DND-41 (cell line): ENCODE data around the gene OR14C36.
"Not testable (repeated sequence)": the region's sequence is repeated elsewhere in the genome, so short reads cannot be mapped to it uniquely, and the experiment has no call there.

Experiments used
- ATAC-seq: fragments of 200-7000 bp; cut with Tn5 transposase; 3 replicates; pipeline ENCODE4 v1.9.1; 2021; ENCODE audit warnings: low read depth; ENCODE audit not compliant: insufficient read depth
- DNase-seq: peaks from one replicate; pipeline ENCODE4 v3.0.0-alpha.2; 2020
- H2AFZ ChIP-seq: 2 replicates; pipeline ENCODE4 v1.6.0; 2012; ENCODE audit warnings: low read depth, low read length
- H3K27ac ChIP-seq: 2 replicates; pipeline ENCODE4 v1.5.1; 2012; ENCODE audit warnings: low read length, inconsistent platforms
- H3K27me3 ChIP-seq: fragments of 200-600 bp; sonication (generic); 2 replicates; pipeline ENCODE4 v1.6.0; 2012; ENCODE audit warnings: low read length, mild to moderate bottlenecking, inconsistent platforms; ENCODE audit not compliant: insufficient read depth, poor library complexity
- H3K36me3 ChIP-seq: 2 replicates; pipeline ENCODE4 v1.5.1; 2012; ENCODE audit warnings: low read length, inconsistent platforms; ENCODE audit not compliant: insufficient read depth
- H3K4me1 ChIP-seq: 2 replicates; pipeline ENCODE4 v1.5.1; 2012; ENCODE audit warnings: mild to moderate bottlenecking, low read length; ENCODE audit not compliant: insufficient read depth
- H3K4me2 ChIP-seq: 2 replicates; pipeline ENCODE4 v1.6.0; 2012; ENCODE audit warnings: mild to moderate bottlenecking, moderate library complexity, low read length, inconsistent platforms; ENCODE audit not compliant: insufficient read depth
- H3K4me3 ChIP-seq, 2 experiments: fragments of 200-600 bp in 1 of 2; shearing (Covaris generic) in 1 of 2; 2 replicates each; pipeline ENCODE4 v1.5.1; 2012 to 2016; ENCODE audit warnings: inconsistent platforms in 2 of 2, low read length in 2 of 2, mild to moderate bottlenecking in 2 of 2, low read depth in 1 of 2, moderate library complexity in 1 of 2
- H3K79me2 ChIP-seq: 2 replicates; pipeline ENCODE4 v1.6.0; 2012; ENCODE audit warnings: low read length, inconsistent platforms; ENCODE audit not compliant: insufficient read depth
- H3K9ac ChIP-seq: 2 replicates; pipeline ENCODE4 v1.6.0; 2012; ENCODE audit warnings: low read depth, mild to moderate bottlenecking, inconsistent platforms, low read length, moderate library complexity
- H3K9me3 ChIP-seq: 2 replicates; pipeline ENCODE4 v1.5.1; 2012; ENCODE audit warnings: low read length, moderate library complexity, mild to moderate bottlenecking, inconsistent platforms; ENCODE audit not compliant: insufficient read depth, severe bottlenecking
- H4K20me1 ChIP-seq: 2 replicates; pipeline ENCODE4 v1.6.0; 2012; ENCODE audit warnings: low read length; ENCODE audit not compliant: insufficient read depth
- EZH2 ChIP-seq: IDR thresholded peaks from 3 replicates; pipeline ENCODE4 v1.6.1; 2012; ENCODE audit warnings: borderline replicate concordance, low read depth, mild to moderate bottlenecking, moderate library complexity, low read length, inconsistent platforms; ENCODE audit not compliant: severe bottlenecking
- TF ChIP-seq, protein P1 (sequence below): IDR thresholded peaks from 2 replicates; pipeline ENCODE4 v1.5.1; 2012; ENCODE audit warnings: borderline replicate concordance, low read length, moderate library complexity, mild to moderate bottlenecking; ENCODE audit not compliant: poor library complexity, severe bottlenecking; ENCODE audit errors: extremely low read depth

Gene OR14C36, protein sequence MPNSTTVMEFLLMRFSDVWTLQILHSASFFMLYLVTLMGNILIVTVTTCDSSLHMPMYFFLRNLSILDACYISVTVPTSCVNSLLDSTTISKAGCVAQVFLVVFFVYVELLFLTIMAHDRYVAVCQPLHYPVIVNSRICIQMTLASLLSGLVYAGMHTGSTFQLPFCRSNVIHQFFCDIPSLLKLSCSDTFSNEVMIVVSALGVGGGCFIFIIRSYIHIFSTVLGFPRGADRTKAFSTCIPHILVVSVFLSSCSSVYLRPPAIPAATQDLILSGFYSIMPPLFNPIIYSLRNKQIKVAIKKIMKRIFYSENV

DNA sequence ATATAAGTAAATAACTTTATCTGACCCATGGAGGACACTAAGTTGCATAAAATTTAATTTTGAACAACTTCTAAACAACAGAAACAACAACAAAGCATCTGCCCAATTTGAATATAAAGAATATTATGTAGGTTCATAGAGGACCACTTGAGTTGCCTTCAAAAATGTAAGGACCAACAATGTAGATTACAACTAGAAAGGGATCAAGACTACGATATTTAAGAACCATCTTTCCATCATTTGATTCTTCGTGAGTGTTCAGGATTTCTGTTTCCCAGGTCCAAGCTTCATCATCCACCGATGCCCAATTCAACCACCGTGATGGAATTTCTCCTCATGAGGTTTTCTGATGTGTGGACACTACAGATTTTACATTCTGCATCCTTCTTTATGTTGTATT, at the start of gene OR14C36:
Gene OR14C36 (plus strand): TSS at position 301 of the 400 bp plus-strand sequence. CDS start 0 bp downstream, at position 301.
- Histone ChIP-seq H4K20me1 (no peaks in the 10 kb centered on the region), H3K27ac (no peak within 1 kb of the TSS), H3K4me3 (no peak within 1 kb of the TSS), H3K4me1 (no peaks in the 10 kb centered on the region), H2AFZ (no peak within 1 kb of the TSS), H3K27me3 (no peaks in the 10 kb centered on the region), H3K79me2 (no peaks in the 10 kb centered on the region), H3K9me3 (no peaks in the 10 kb centered on the region), H3K4me2 (no peak within 1 kb of the TSS), H3K9ac (no peak within 1 kb of the TSS), H3K36me3 (no peaks in the 10 kb centered on the region)
- no peak for DNase-seq
- ATAC-seq, result no peak
- TF ChIP-seq, protein P1, sequence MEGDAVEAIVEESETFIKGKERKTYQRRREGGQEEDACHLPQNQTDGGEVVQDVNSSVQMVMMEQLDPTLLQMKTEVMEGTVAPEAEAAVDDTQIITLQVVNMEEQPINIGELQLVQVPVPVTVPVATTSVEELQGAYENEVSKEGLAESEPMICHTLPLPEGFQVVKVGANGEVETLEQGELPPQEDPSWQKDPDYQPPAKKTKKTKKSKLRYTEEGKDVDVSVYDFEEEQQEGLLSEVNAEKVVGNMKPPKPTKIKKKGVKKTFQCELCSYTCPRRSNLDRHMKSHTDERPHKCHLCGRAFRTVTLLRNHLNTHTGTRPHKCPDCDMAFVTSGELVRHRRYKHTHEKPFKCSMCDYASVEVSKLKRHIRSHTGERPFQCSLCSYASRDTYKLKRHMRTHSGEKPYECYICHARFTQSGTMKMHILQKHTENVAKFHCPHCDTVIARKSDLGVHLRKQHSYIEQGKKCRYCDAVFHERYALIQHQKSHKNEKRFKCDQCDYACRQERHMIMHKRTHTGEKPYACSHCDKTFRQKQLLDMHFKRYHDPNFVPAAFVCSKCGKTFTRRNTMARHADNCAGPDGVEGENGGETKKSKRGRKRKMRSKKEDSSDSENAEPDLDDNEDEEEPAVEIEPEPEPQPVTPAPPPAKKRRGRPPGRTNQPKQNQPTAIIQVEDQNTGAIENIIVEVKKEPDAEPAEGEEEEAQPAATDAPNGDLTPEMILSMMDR, result no peak
- TF ChIP-seq EZH2, result no peak

GRCh38 chr1:248303324-248303723, 45.3 kb upstream of the OR14C36 start, which contains the start of gene OR2T12:
Gene OR2T12 (minus strand): TSS chr1:248303424. CDS start chr1:248295578, 7,846 bp downstream.
- H3K36me3 ChIP-seq, result no peaks in the 10 kb centered on the region
- H3K9ac ChIP-seq, result no peak within 1 kb of the TSS
- no peak within 1 kb of the TSS for H3K27ac ChIP-seq
- H2AFZ ChIP-seq, result no peak within 1 kb of the TSS
- no peak within 1 kb of the TSS for H3K4me3 ChIP-seq
- H3K4me2 ChIP-seq, result no peak within 1 kb of the TSS
- H3K9me3 ChIP-seq, result no peaks in the 10 kb centered on the region
- H3K4me1 ChIP-seq, result no peaks in the 10 kb centered on the region
- TF ChIP-seq EZH2, result no peak
- TF ChIP-seq, protein P1, result no peak
- ATAC-seq (no peak), DNase-seq (no peak)
- H3K79me2 ChIP-seq, result no peaks in the 10 kb centered on the region
- no peaks in the 10 kb centered on the region for H3K27me3 ChIP-seq
- no peaks in the 10 kb centered on the region for H4K20me1 ChIP-seq

GRCh38 chr1:248305672-248306071, 42.9 kb upstream of the OR14C36 start:
- H2AFZ ChIP-seq, H3K36me3 ChIP-seq, H3K27me3 ChIP-seq, H4K20me1 ChIP-seq, DNase-seq, H3K27ac ChIP-seq, H3K4me1 ChIP-seq, H3K79me2 ChIP-seq, H3K9ac ChIP-seq, H3K4me3 ChIP-seq, ATAC-seq, H3K9me3 ChIP-seq, H3K4me2 ChIP-seq: not testable (repeated sequence)

- H3K9me3 ChIP-seq, result no peaks in the 10 kb centered on the region
- no peak overlapping the region for H3K27ac ChIP-seq
- no peak for TF ChIP-seq EZH2
- TF ChIP-seq, protein P1, result no peak
- H3K9ac ChIP-seq, result no peak overlapping the region
- no peaks in the 10 kb centered on the region for H3K36me3 ChIP-seq
- DNase-seq (no peak), ATAC-seq (no peak)
- H2AFZ ChIP-seq, result no peak overlapping the region
- H4K20me1 ChIP-seq, result no peaks in the 10 kb centered on the region
- no peaks in the 10 kb centered on the region for H3K27me3 ChIP-seq
- no peak overlapping the region for H3K4me2 ChIP-seq
- H3K4me1 ChIP-seq, result no peaks in the 10 kb centered on the region
- H3K4me3 ChIP-seq, result no peak overlapping the region
- no peaks in the 10 kb centered on the region for H3K79me2 ChIP-seq
Measured at GRCh38 chr1:248306103-248306502, 42.5 kb upstream of the OR14C36 start.

DNA sequence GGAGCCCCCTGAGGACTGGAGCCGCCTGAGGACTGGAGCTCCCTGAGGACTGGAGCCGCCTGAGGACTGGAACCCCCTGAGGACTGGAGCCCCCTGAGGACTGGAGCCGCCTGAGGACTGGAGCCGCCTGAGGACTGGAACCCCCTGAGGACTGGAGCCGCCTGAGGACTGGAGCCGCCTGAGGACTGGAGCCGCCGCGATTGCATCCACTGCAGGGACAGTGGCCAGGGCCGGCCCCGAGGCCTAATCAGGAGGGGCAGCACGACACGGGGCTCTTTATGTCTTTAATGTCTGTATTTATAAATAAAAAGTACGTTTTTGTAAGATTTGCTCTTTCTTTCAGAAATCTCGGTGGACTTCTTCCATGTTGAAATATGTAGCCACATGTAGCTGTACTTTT, 41.8 kb upstream of the OR14C36 start:
- not testable (repeated sequence) for ATAC-seq, H3K9ac ChIP-seq, H3K27me3 ChIP-seq, H2AFZ ChIP-seq, H4K20me1 ChIP-seq, H3K36me3 ChIP-seq, H3K4me3 ChIP-seq, H3K4me1 ChIP-seq, H3K79me2 ChIP-seq, H3K27ac ChIP-seq, DNase-seq, H3K9me3 ChIP-seq, H3K4me2 ChIP-seq
